Measurements from ENCODE around the gene RPRD1A.

GRCh38 chr18:36104749-36105148, 37.4 kb upstream of the RPRD1A start:
- TF ChIP-seq CTCF (IDR thresholded peaks at IDR 0.05) (no peak), POLR2A (IDR thresholded peaks at IDR 0.05) (no peak)

Measured in testis (tissue), 2 donors.